ENCODE results near the gene DSCAM. TPM values are rescaled to one million over a fixed set of nuclear protein-coding genes. Genes with fewer than 3 reads are reported as not detected.

DSCAM gene
- total and polyA plus RNA-seq, 2 experiments from 2014 or later = 0.07 TPM; not detected in 1

DNA sequence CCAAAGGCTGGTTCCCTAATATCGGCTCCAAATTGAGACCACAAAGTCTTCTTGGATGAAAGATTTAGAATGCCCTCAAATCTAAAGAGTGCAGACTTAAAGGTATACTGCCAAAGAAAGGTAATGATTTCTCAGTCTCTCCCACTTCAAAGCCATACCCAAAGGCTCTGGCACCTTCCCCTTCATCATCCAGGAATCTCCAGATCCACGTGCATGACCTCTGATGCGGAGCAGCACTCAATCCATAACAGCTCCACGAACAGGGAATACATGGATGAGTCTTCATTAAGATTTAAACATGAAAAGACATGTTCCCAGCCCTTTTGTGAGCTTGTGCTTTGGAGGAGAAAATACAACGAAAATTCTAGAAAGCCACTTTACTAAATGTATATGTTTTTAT is 453.9 kb downstream of the DSCAM start (continued):
- TF ChIP-seq REST (IDR thresholded peaks at IDR 0.05; ENCODE audit: unreplicated experiment) (no peak), EZH2phosphoT487 (IDR thresholded peaks at IDR 0.05; ENCODE audit: unreplicated experiment) (no peak), CTCF (conservative IDR thresholded peaks at IDR 0.05; ENCODE audit: low read depth in 2 of 2) (no peak), ZNF331 (CRISPR knock-in tag; IDR thresholded peaks at IDR 0.05; ENCODE audit: low read depth) (no peak)

DNA sequence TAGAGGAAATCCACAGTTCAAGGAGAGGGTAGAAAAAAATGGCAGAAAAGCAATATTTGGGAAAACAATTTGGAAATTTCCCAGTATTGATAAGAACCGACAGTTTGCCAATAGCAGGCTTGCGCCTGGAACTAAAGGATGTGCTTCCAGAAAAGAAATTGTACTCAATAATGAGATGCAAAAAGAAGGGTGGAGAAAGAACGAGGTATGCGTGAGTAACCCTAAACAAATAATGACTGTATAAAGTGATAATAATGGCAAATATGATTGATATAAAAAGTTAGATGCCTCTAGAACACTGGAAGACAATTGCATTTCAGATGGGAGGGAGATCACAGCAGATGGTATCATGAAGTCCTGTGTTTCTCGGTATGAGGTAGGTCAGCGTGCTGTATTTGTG is 458.9 kb downstream of the DSCAM start:
- ATAC-seq = no peak
- no peak overlapping the region for H3K4me2 ChIP-seq
- Mint-ChIP-seq H3K36me3 (ENCODE audit: low read depth) (peaks cover 7% of the 10 kb centered on the region; the same call in 1 of the 3 replicates), H3K27me3 (ENCODE audit: insufficient read depth, low read depth, poor library complexity) (no peaks in the 10 kb centered on the region), H3K4me3 (no peak overlapping the region), H3K9me3 (peaks cover 76% of the 10 kb centered on the region), H3K27ac (no peak overlapping the region), H3K4me1 (peaks cover 4% of the 10 kb centered on the region; the same call in 2 of the 3 replicates)
- no peak for DNase-seq (ENCODE audit: low spot score)
- no peak overlapping the region for H3K4me3 ChIP-seq
- no peaks in the 10 kb centered on the region for H3K36me3 ChIP-seq (ENCODE audit: insufficient read depth)
- H3K27ac ChIP-seq (ENCODE audit: low read depth) = no peak overlapping the region
- H2AFZ ChIP-seq = no peak overlapping the region
- no peaks in the 10 kb centered on the region for H3F3A ChIP-seq (replicated peaks; ENCODE audit: low read depth)
- no peaks in the 10 kb centered on the region for H3K4me1 ChIP-seq (ENCODE audit: insufficient read depth)
- H3K9me2 ChIP-seq (ENCODE audit: insufficient read depth) = no peaks in the 10 kb centered on the region
- H3K27me3 ChIP-seq (ENCODE audit: insufficient read depth) = no peaks in the 10 kb centered on the region
- no peaks in the 10 kb centered on the region for H3K79me2 ChIP-seq (replicated peaks; ENCODE audit: insufficient read depth)
- H4K20me1 ChIP-seq (replicated peaks; ENCODE audit: insufficient read depth) = no peaks in the 10 kb centered on the region
- TF ChIP-seq ETS1 (IDR thresholded peaks at IDR 0.05) = no peak
- no peak for TF ChIP-seq REST (IDR thresholded peaks at IDR 0.05; ENCODE audit: unreplicated experiment)
- no peak for TF ChIP-seq ZNF114 (CRISPR knock-in tag; IDR thresholded peaks at IDR 0.05)
- TF ChIP-seq CTCF (conservative IDR thresholded peaks at IDR 0.05; ENCODE audit: low read depth in 2 of 2) = no peak

Data from GM23338 (cell line).